ENCODE measurements around the gene C4orf17.

The C4orf17 gene

GRCh38 chr4:99586322-99586721 lies 75.5 kb downstream of the C4orf17 start:
- no peak overlapping the region for H3K4me3 ChIP-seq (ENCODE audit: low read depth, low read length)
- TF ChIP-seq, protein P1, sequence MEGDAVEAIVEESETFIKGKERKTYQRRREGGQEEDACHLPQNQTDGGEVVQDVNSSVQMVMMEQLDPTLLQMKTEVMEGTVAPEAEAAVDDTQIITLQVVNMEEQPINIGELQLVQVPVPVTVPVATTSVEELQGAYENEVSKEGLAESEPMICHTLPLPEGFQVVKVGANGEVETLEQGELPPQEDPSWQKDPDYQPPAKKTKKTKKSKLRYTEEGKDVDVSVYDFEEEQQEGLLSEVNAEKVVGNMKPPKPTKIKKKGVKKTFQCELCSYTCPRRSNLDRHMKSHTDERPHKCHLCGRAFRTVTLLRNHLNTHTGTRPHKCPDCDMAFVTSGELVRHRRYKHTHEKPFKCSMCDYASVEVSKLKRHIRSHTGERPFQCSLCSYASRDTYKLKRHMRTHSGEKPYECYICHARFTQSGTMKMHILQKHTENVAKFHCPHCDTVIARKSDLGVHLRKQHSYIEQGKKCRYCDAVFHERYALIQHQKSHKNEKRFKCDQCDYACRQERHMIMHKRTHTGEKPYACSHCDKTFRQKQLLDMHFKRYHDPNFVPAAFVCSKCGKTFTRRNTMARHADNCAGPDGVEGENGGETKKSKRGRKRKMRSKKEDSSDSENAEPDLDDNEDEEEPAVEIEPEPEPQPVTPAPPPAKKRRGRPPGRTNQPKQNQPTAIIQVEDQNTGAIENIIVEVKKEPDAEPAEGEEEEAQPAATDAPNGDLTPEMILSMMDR (IDR thresholded peaks at IDR 0.05; ENCODE audit: low read depth, low read length) = no peak
- TF ChIP-seq, protein P2, sequence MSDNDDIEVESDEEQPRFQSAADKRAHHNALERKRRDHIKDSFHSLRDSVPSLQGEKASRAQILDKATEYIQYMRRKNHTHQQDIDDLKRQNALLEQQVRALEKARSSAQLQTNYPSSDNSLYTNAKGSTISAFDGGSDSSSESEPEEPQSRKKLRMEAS (IDR thresholded peaks at IDR 0.05; ENCODE audit: low read depth, low read length) = no peak
- no peak for TF ChIP-seq MYC (IDR thresholded peaks at IDR 0.05; ENCODE audit: low read depth, low read length)
- TF ChIP-seq POLR2A (IDR thresholded peaks at IDR 0.05; ENCODE audit: extremely low read depth, insufficient read length) = no peak
- DNase-seq (ENCODE audit: low read depth) = no peak

DNA sequence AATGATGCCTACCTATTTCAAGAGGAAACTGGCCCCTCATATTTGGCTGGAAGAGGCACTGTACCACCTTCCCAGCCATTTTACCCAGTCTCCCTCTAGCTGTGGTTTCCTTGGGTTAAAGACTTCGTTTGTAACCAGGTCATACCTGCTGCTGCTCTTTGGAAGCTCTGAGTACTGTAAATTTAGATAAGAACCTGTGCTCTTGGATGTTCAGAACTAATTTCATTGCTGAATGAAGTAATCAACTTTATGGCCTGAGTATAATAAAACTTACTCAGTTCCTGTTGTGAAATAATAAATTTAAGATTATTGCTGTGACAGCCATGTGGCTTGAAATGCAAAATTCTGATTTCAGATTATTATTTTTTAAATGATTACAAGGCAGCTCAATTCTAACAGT lies 76.0 kb downstream of the C4orf17 start:
- no peak overlapping the region for H3K4me3 ChIP-seq (ENCODE audit: low read depth, low read length)
- TF ChIP-seq, protein P1 (IDR thresholded peaks at IDR 0.05; ENCODE audit: low read depth, low read length) = no peak
- TF ChIP-seq MYC (IDR thresholded peaks at IDR 0.05; ENCODE audit: low read depth, low read length) = no peak
- TF ChIP-seq, protein P2 (IDR thresholded peaks at IDR 0.05; ENCODE audit: low read depth, low read length) = no peak
- no peak for TF ChIP-seq POLR2A (IDR thresholded peaks at IDR 0.05; ENCODE audit: extremely low read depth, insufficient read length)
- DNase-seq (ENCODE audit: low read depth) = no peak

DNA sequence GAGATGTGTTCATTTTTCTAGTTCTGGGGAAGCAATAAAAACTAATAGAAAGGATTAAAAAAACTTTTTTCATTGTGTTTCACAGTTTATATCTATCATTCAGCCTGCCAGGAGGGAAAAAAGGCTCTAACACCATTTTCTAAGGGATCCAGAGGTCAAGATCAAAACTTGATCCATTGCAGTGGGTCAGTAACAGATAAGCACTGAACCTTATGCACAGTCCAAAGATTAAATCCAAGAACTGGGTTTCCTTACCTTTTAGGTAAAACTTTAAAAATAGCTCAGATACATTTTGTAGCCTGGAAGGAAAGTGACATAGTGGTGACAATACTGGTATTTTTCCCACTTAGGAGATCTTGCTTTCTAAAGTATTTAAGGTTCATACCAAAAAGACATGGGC lies 76.5 kb downstream of the C4orf17 start:
- TF ChIP-seq MYC (IDR thresholded peaks at IDR 0.05; ENCODE audit: low read depth, low read length) (no peak), POLR2A (IDR thresholded peaks at IDR 0.05; ENCODE audit: extremely low read depth, insufficient read length) (no peak)
- TF ChIP-seq, protein P1 (IDR thresholded peaks at IDR 0.05; ENCODE audit: low read depth, low read length) = no peak
- TF ChIP-seq, protein P2 (IDR thresholded peaks at IDR 0.05; ENCODE audit: low read depth, low read length) = no peak
- no peak overlapping the region for H3K4me3 ChIP-seq (ENCODE audit: low read depth, low read length)

DNA sequence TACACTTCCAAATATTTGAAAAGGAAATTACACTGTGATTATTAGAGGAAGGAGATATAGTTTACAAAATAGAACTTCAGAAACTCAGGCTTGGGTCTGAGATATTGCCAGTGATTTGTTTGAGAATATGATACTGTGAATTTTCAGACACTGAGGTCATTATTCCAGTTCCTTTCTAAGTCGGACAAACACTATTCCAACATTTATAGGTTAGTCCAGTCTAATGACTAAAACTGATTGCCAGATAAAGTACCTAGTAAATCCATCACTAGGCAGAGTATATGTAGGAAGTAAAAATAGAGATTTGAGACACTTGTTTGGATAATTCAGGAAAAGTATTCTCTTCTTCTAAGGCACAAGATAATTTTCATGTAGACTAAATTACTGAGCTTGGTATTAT lies 77.0 kb downstream of the C4orf17 start:
- H3K4me3 ChIP-seq (ENCODE audit: low read depth, low read length) = no peak overlapping the region
- no peak for TF ChIP-seq POLR2A (IDR thresholded peaks at IDR 0.05; ENCODE audit: extremely low read depth, insufficient read length)
- TF ChIP-seq, protein P1 (IDR thresholded peaks at IDR 0.05; ENCODE audit: low read depth, low read length) = no peak
- TF ChIP-seq MYC (IDR thresholded peaks at IDR 0.05; ENCODE audit: low read depth, low read length) = no peak
- TF ChIP-seq, protein P2 (IDR thresholded peaks at IDR 0.05; ENCODE audit: low read depth, low read length) = no peak
- no peak for DNase-seq (ENCODE audit: low read depth)

More for the DNA sequence above, 76.5 kb downstream of the C4orf17 start:
- no peak for DNase-seq (ENCODE audit: low read depth)

- no peak overlapping the region for H3K4me3 ChIP-seq (ENCODE audit: low read depth, low read length)
- DNase-seq (ENCODE audit: low read depth) = no peak
- TF ChIP-seq, protein P2 (IDR thresholded peaks at IDR 0.05; ENCODE audit: low read depth, low read length) = no peak
- no peak for TF ChIP-seq MYC (IDR thresholded peaks at IDR 0.05; ENCODE audit: low read depth, low read length)
- TF ChIP-seq, protein P1 (IDR thresholded peaks at IDR 0.05; ENCODE audit: low read depth, low read length) = no peak
- no peak for TF ChIP-seq POLR2A (IDR thresholded peaks at IDR 0.05; ENCODE audit: extremely low read depth, insufficient read length)
Measured at GRCh38 chr4:99591757-99592156, 80.9 kb downstream of the C4orf17 start.

Measured in NB4 (cell line).